ENCODE data around the gene ASIC2. TPM values are rescaled to one million over a fixed set of nuclear protein-coding genes. Genes with fewer than 3 reads are reported as not detected.
A peak's percentile ranks its signal among the peaks of the same experiment; 100 is the strongest.

Gene ASIC2
- total RNA-seq, 1 experiment from 2014 or later = not detected

- no peak for DNase-seq (ENCODE audit: low spot score)
Measured at GRCh38 chr17:33288954-33289353, 4.1 kb downstream of the ASIC2 start.

- no peak for DNase-seq (ENCODE audit: low spot score)
Measured at GRCh38 chr17:33287096-33287725, 5.9 kb downstream of the ASIC2 start.

- no peak for DNase-seq (ENCODE audit: low spot score)
Measured at GRCh38 chr17:33285413-33285812, 7.7 kb downstream of the ASIC2 start.

DNA sequence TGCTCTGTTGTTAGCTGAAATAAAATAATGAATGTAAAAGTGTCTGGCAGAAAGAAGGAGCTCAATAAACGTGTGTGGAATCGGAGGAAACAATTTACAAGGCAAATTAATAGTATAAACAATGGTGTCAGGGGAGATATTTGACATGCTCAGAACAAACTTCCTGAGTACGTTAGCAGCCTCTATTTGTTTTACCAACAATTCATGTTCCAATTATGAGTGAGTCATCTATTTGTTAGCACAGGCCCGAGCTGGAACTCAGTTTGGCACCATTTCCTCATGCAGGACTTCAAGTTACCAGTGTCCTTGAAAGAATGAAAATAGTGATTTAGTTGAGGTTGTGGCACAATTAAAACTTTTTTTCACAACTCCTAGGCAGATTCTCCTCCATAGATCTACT is 9.1 kb downstream of the ASIC2 start:
- peak; percentile 45 for DNase-seq (ENCODE audit: low spot score)

- DNase-seq (ENCODE audit: low spot score) = no peak
Measured at GRCh38 chr17:33280162-33280943, 12.7 kb downstream of the ASIC2 start.

- DNase-seq (ENCODE audit: low spot score) = no peak
Measured at GRCh38 chr17:33277436-33278100, 15.5 kb downstream of the ASIC2 start.

DNA sequence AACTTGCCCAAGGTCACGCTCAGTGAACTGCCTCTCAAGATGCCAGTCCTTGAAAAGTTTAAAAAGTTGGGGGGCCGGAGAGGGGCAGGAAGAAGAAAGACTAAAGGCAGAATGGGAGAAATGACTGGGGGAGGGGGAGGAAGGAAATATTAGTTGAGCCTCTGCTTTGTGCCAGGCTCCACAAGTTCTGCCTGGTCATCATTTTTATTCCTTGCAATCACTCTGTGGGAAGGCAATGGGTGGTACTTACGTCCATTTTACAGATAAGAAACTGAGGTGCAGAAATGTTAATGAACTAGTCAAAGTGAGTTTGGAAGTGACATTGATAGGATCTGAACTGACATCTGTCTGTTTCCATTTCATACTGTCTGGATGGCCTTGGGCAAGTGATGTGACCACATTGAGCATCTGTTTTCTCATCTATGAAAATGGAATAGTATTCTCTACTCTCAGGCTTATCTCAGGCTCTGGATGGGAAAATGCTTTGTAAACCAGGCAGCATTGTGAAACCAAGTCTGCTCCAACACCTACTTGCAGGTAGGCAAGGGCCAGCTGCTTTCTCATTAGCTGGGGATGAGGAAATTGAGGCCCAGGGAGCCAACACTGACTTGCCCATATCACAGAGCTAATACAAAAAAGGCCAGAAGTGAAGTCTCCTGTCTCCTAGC is 19.2 kb downstream of the ASIC2 start:
- DNase-seq (ENCODE audit: low spot score) = no peak

GRCh38 chr17:33273271-33273670 is 19.8 kb downstream of the ASIC2 start:
- DNase-seq (ENCODE audit: low spot score) = no peak

DNA sequence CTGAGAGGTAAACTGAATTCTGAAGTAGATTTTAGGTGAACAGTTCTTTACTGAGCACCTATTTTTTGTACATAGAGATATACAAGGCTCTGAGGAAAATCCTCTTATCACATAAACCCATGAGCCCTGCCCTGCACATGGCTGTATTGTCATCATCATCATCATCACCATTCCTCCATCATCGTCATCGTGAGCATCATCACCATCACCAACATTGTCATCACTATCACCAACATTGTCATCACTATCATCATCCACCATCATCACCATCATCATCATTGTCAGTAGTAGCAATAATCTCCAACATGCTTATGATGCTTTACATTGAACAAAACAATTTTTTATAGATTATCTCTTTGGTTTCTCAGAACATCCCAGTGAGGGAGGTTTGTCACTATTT is 20.7 kb downstream of the ASIC2 start:
- DNase-seq (ENCODE audit: low spot score) = no peak

- DNase-seq (ENCODE audit: low spot score) = no peak
Measured at GRCh38 chr17:33269337-33270060, 23.6 kb downstream of the ASIC2 start.

DNA sequence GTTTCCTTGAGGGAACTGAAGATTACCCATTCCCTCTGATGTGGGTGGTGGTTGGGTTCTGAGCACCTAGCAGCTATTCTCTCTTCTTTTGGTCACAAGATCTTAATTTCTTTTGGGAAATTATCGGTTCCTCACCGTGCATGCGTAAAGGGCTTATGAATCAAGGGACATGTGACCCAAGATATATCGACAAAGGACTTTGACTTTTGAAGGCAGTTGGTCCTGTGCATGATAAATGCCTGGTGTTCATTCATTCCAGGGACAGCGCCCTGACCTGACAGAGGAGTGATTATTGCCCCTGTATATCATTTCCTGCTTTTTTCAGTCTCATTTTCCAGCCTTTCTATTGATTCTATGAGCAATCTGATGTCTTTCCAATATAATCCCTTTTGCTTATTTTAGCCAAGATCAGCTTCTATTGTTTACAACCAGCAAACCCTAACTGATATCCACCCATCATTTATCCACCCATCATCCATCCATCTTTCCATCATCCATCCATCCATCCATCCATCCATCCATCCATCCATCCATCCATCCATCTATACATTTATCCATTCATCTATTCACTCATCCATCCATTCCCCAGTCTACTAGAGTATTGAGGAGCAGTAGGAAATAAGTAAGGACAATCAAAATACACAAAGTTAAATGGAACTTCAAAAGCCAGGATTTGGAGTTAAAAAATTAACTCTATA is 25.1 kb downstream of the ASIC2 start:
- no peak for DNase-seq (ENCODE audit: low spot score)

GRCh38 chr17:33267271-33267790 is 25.8 kb downstream of the ASIC2 start:
- peak; percentile 83 for DNase-seq (ENCODE audit: low spot score)

DNA sequence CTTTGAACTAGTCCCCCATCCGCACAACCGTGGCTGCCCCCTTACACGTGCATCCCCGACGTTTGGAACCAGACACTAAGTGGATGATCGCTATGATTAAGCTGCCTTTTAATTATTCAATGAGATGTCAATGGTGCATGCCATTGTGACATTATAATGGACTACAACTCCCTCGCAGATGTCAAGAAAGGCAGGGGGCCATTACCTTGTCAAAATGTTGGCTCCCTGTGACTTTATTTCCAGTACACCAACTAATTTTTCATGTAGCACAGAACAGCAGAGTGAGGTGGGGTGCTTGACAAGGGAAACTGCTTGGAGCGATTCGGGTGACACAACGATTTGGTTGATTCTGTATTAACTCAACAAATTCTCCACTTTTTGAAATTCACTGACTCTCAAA is 26.5 kb downstream of the ASIC2 start:
- no peak for DNase-seq (ENCODE audit: low spot score)

DNA sequence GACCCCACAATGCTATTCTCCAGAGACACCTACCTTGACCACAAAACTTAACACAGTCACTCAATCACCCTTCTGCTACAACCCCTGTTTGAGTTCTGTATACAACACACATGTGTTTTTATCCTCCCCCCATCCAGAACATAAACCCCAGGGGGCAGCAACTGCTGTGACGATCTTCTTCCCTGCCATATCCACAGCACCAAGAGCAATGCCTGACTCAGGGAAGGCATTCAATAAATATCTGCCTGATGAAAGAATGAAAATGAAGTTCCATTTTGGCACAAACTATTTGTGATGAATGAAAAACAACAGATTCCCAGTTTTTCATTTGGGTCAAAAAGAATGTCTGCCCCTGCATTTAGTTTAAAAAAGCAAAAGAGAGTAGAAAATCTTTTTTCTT is 27.0 kb downstream of the ASIC2 start:
- DNase-seq (ENCODE audit: low spot score) = no peak

DNA sequence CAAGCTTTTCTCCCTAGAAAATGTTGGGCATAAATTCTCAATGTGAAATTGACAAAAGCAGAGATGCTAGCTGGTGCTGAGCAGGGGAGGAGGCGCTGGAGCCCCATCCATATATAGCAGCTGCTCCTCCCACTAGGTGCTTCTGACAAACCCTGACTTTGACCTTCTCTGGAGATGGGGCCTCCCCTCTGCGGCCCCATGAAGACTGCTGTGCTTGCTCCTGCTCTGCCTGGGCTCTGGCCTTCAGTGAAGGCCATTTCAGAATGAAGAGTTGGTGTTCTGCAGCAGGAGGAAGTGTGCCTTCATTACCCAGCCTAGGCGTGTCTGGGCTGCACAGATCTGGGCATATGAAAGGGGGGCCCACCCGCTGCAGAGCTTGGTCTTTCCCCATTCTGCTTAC is 29.7 kb downstream of the ASIC2 start:
- DNase-seq (ENCODE audit: low spot score) = no peak

DNA sequence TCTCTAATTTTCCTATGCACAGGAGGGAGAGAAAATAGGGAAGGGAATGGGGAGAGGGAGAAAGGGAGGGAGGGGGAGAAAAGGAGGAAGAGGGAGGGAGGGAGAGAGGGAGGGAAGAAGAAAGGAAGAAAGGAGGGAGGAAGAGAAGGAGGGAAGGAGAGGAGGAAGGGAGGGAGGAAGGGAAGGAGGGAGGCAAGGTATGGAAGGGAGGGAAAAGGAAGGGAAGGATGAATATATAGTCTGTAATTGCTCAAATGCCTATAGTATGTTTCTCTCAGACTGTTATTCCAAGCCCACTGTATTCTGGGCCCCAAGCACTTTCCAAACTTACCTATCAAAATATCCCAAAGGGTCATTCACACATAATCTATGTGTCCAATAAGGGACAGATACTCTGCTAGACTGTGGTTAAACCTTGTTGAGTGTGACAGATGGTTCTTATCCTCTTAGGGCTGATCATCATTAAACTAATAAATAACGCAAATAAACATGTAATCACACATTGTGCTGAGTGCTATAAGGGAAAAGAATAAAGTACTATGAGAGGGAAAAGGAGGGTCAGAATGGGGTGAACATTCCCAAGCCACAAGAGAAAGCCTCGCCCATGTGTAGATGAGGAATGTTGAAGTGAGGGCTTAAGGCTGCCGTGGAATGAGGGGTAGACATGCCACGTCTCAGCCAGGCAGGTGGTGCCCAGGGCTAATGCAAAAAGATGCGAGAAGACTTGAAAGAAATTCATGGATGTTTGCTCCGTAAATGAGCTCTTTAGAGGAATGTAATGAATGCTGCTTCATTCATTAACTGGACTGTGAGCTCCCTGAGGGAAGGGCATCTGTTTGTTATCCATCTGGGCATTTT is 30.6 kb downstream of the ASIC2 start:
- no peak for DNase-seq (ENCODE audit: low spot score)

DNA sequence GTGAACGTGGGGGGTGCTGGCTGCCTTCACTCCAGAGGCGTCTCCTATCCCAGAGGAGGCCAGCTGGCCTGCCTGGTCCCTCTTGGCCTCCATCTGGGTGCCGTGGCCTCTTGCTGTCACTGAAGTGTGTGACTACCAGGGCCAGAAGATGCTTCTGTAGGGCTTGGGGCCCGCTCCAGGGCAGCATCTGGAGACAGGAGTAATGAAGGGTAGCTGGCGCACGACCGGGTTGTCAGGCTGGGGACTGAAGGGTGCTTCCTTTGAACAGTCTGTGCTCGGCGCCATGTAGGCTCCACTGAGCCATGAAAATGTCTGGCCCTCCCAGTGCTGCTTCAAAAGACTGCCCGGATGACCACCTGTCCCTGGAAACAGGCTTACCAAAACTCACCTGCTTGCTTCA is 31.3 kb downstream of the ASIC2 start:
- no peak for DNase-seq (ENCODE audit: low spot score)

GRCh38 chr17:33260638-33261037 is 32.5 kb downstream of the ASIC2 start:
- DNase-seq (ENCODE audit: low spot score) = no peak

DNA sequence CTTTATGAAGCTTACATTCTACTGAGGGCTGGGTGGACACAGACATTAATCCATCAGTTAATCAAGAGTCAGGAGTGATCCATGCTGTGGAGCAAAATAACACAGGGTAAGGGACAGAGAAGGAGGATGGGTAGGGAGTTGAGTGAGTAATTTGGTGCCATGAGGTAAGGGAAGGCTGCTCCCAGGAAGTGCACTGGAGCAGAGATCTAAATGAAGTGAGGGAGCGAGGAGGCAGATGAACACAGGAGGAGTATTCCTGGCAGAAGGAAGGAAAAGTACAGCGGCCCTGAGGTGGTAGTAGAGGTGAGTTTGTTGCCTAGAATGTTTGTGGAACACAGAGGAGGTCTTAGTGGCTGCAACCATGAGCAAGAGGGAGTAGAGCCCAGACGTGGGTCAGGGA is 34.8 kb downstream of the ASIC2 start:
- no peak for DNase-seq (ENCODE audit: low spot score)

DNA sequence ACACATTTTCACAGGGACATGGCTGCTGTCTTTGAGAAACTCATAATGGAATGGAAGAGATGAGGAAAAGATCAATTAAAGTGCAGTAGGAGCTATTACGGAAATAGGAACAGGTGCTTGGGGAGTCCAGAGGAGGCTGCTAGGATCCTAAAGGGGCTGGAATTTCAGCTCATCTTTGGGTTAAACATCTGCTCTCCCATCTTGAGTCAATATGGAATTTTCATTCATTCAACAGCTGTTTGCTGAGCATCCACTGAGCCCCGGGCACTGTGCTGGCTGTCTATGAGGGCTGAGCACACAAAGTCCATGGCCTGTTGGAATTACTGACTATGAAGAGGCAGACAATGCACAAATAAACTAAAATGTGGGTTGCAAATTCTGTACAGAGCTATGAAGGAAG is 47.9 kb downstream of the ASIC2 start:
- no peak for DNase-seq (ENCODE audit: low spot score)

Data from A172 (cell line).